DND-41 (cell line): ENCODE results near the gene MED8.

Experiments
- ATAC-seq: fragments of 200-7000 bp; cut with Tn5 transposase; 3 replicates; pipeline ENCODE4 v1.9.1; 2021; ENCODE audit warnings: low read depth; ENCODE audit not compliant: insufficient read depth
- DNase-seq: peaks from one replicate; pipeline ENCODE4 v3.0.0-alpha.2; 2020
- H2AFZ ChIP-seq: 2 replicates; pipeline ENCODE4 v1.6.0; 2012; ENCODE audit warnings: low read depth, low read length
- H3K27ac ChIP-seq: 2 replicates; pipeline ENCODE4 v1.5.1; 2012; ENCODE audit warnings: low read length, inconsistent platforms
- H3K27me3 ChIP-seq: fragments of 200-600 bp; sonication (generic); 2 replicates; pipeline ENCODE4 v1.6.0; 2012; ENCODE audit warnings: low read length, mild to moderate bottlenecking, inconsistent platforms; ENCODE audit not compliant: insufficient read depth, poor library complexity
- H3K36me3 ChIP-seq: 2 replicates; pipeline ENCODE4 v1.5.1; 2012; ENCODE audit warnings: low read length, inconsistent platforms; ENCODE audit not compliant: insufficient read depth
- H3K4me1 ChIP-seq: 2 replicates; pipeline ENCODE4 v1.5.1; 2012; ENCODE audit warnings: mild to moderate bottlenecking, low read length; ENCODE audit not compliant: insufficient read depth
- H3K4me2 ChIP-seq: 2 replicates; pipeline ENCODE4 v1.6.0; 2012; ENCODE audit warnings: mild to moderate bottlenecking, moderate library complexity, low read length, inconsistent platforms; ENCODE audit not compliant: insufficient read depth
- H3K4me3 ChIP-seq, 2 experiments: fragments of 200-600 bp in 1 of 2; shearing (Covaris generic) in 1 of 2; 2 replicates each; pipeline ENCODE4 v1.5.1; 2012 to 2016; ENCODE audit warnings: inconsistent platforms in 2 of 2, low read length in 2 of 2, mild to moderate bottlenecking in 2 of 2, low read depth in 1 of 2, moderate library complexity in 1 of 2
- H3K79me2 ChIP-seq: 2 replicates; pipeline ENCODE4 v1.6.0; 2012; ENCODE audit warnings: low read length, inconsistent platforms; ENCODE audit not compliant: insufficient read depth
- H3K9ac ChIP-seq: 2 replicates; pipeline ENCODE4 v1.6.0; 2012; ENCODE audit warnings: low read depth, mild to moderate bottlenecking, inconsistent platforms, low read length, moderate library complexity
- H3K9me3 ChIP-seq: 2 replicates; pipeline ENCODE4 v1.5.1; 2012; ENCODE audit warnings: low read length, moderate library complexity, mild to moderate bottlenecking, inconsistent platforms; ENCODE audit not compliant: insufficient read depth, severe bottlenecking
- H4K20me1 ChIP-seq: 2 replicates; pipeline ENCODE4 v1.6.0; 2012; ENCODE audit warnings: low read length; ENCODE audit not compliant: insufficient read depth
- EZH2 ChIP-seq: IDR thresholded peaks from 3 replicates; pipeline ENCODE4 v1.6.1; 2012; ENCODE audit warnings: borderline replicate concordance, low read depth, mild to moderate bottlenecking, moderate library complexity, low read length, inconsistent platforms; ENCODE audit not compliant: severe bottlenecking
- TF ChIP-seq, protein P1 (sequence below): IDR thresholded peaks from 2 replicates; pipeline ENCODE4 v1.5.1; 2012; ENCODE audit warnings: borderline replicate concordance, low read length, moderate library complexity, mild to moderate bottlenecking; ENCODE audit not compliant: poor library complexity, severe bottlenecking; ENCODE audit errors: extremely low read depth

The MED8 gene

DNA sequence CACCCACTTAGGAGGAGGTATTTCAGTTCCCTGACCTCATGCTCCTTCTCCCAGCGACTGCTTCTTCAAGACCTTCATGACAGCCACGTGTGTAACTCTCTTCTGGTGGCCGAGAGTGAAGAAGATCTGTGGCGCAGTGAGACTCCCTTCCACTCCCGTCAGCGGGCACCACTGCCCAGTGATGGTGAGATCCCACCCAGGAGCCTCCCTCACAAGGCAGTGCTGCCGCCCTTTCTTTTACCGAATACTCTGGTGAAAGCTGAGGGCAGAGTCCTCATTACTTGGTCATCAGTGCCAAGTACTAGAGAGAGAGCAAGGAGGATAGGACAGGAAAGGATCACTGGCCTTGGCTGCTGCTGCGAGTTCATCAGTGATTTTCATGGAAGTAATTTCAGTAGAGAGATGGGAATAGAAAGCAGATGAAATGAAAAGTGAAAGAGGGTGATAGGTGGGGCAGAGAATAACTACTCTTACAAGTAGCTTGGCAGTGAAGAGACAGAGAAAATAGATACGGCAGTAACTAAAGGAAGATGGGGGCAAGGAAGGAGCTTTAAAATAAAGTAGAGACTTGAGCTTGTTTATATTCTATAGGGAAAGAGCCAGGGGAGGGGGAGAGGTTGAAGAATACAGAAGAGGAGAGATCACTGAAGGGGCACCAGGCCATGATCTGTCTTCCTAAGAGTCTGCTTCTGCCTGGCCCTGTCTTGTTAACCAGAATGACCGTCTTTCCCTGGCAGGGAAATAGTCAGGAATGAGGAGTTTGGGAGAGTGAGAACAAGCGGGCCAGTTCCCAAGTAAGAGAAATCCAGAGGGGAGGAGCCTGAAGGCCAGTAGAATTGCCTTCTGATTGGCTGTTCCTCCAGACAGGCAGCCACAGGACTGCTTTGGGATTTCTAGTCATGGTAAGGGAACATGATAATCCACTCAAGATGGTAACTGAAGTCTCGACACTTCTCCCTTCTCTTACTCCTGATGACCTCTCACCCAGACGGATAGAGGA is 45.8 kb upstream of the MED8 start:
- H3K9ac ChIP-seq, result no peak overlapping the region
- H3K79me2 ChIP-seq, result no peaks in the 10 kb centered on the region
- H3K4me1 ChIP-seq, result no peaks in the 10 kb centered on the region
- peaks cover 90% of the 10 kb centered on the region for H3K36me3 ChIP-seq
- H3K4me3 ChIP-seq, result no peak overlapping the region
- ATAC-seq (no peak), DNase-seq (no peak)
- H3K4me2 ChIP-seq, result no peak overlapping the region
- no peak for TF ChIP-seq EZH2
- TF ChIP-seq, protein P1, sequence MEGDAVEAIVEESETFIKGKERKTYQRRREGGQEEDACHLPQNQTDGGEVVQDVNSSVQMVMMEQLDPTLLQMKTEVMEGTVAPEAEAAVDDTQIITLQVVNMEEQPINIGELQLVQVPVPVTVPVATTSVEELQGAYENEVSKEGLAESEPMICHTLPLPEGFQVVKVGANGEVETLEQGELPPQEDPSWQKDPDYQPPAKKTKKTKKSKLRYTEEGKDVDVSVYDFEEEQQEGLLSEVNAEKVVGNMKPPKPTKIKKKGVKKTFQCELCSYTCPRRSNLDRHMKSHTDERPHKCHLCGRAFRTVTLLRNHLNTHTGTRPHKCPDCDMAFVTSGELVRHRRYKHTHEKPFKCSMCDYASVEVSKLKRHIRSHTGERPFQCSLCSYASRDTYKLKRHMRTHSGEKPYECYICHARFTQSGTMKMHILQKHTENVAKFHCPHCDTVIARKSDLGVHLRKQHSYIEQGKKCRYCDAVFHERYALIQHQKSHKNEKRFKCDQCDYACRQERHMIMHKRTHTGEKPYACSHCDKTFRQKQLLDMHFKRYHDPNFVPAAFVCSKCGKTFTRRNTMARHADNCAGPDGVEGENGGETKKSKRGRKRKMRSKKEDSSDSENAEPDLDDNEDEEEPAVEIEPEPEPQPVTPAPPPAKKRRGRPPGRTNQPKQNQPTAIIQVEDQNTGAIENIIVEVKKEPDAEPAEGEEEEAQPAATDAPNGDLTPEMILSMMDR, result no peak
- no peaks in the 10 kb centered on the region for H3K27me3 ChIP-seq
- no peak overlapping the region for H2AFZ ChIP-seq
- H3K27ac ChIP-seq, result no peak overlapping the region
- H4K20me1 ChIP-seq, result peaks cover 2% of the 10 kb centered on the region; the same call in 1 of the 2 replicates
- H3K9me3 ChIP-seq, result no peaks in the 10 kb centered on the region

DNA sequence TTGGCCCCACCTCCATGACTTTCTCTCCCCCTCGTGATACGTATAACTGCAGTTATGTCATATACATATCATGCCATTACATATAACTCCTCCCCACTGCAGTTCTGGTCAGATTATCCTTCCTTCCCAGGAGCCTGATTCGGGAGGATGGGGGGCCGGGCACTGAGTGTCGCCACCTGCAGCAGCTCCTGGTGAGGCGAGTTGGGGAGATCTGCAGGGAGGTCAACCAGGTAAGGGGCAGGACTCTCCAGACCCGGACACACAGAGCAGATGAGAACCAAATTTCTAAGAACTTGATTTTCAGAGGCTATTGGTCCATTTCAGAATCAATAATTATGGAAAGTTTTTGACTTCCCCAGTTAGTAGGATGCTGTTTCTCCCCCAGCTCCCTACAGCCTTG is 44.7 kb upstream of the MED8 start:
- no peak overlapping the region for H3K9ac ChIP-seq
- H4K20me1 ChIP-seq, result peaks cover 4% of the 10 kb centered on the region; the same call in 1 of the 2 replicates
- TF ChIP-seq EZH2, result no peak
- TF ChIP-seq, protein P1, result no peak
- no peak overlapping the region for H3K4me2 ChIP-seq
- H3K9me3 ChIP-seq, result no peaks in the 10 kb centered on the region
- no peak for ATAC-seq
- no peaks in the 10 kb centered on the region for H3K4me1 ChIP-seq
- H3K36me3 ChIP-seq, result peaks cover 90% of the 10 kb centered on the region
- DNase-seq, result no peak
- H3K4me3 ChIP-seq, result no peak overlapping the region
- no peak overlapping the region for H2AFZ ChIP-seq
- no peaks in the 10 kb centered on the region for H3K27me3 ChIP-seq
- H3K27ac ChIP-seq, result no peak overlapping the region
- H3K79me2 ChIP-seq, result no peaks in the 10 kb centered on the region

DNA sequence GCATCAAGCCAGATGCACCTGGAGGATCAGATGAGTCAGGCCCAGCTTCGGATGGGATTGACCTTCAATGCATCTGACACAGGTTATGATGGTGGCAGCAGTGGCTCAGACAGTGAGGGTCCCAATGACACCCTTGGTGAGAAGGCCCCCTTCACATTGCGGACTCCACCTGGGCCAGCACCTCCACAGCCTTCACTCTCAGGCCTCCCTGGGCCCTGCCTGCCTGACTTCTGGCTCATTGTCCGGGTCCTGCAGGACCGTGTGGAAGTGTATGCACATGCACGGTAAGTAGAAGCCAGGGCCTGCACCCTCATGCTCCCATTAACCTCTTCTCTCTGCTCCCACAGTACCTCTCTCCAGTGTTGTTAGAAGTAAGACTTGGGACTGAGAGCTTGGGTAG is 43.3 kb upstream of the MED8 start:
- no peaks in the 10 kb centered on the region for H3K9me3 ChIP-seq

More for the DNA sequence above, 43.3 kb upstream of the MED8 start:
- Histone ChIP-seq H3K4me2 (no peak overlapping the region), H3K27me3 (no peaks in the 10 kb centered on the region), H2AFZ (no peak overlapping the region), H3K9ac (no peak overlapping the region), H3K27ac (no peak overlapping the region), H3K4me3 (no peak overlapping the region), H4K20me1 (peaks cover 4% of the 10 kb centered on the region; the same call in 1 of the 2 replicates), H3K79me2 (no peaks in the 10 kb centered on the region), H3K36me3 (peaks cover 94% of the 10 kb centered on the region), H3K4me1 (no peaks in the 10 kb centered on the region)
- ATAC-seq (no peak), DNase-seq (no peak)
- no peak for TF ChIP-seq EZH2
- TF ChIP-seq, protein P1, result no peak
